ENCODE measurements around the gene QRICH1. TPM values are rescaled to one million over a fixed set of nuclear protein-coding genes. Genes with fewer than 3 reads are reported as not detected.

Gene QRICH1
- total RNA-seq, 3 donors from 2014 or later, result 73.1 to 115 (median 99.3) TPM

- H3K36me3 ChIP-seq, result peaks cover 29% of the 10 kb centered on the region
- no peaks in the 10 kb centered on the region for H3K27me3 ChIP-seq
- no peak overlapping the region for H3K27ac ChIP-seq
- peaks cover 0 to 7% of the 10 kb centered on the region in 2 donors for H3K4me1 ChIP-seq
- intact Hi-C loops (cut with DNase I; ENCODE audit: low total_unique reads), result no loop called here
- no peak for DNase-seq (ENCODE audit: low spot score in 2 of 2)
- no peak overlapping the region for H3K4me3 ChIP-seq
- no peaks in the 10 kb centered on the region for H3K9me3 ChIP-seq
- TF ChIP-seq, protein P1, sequence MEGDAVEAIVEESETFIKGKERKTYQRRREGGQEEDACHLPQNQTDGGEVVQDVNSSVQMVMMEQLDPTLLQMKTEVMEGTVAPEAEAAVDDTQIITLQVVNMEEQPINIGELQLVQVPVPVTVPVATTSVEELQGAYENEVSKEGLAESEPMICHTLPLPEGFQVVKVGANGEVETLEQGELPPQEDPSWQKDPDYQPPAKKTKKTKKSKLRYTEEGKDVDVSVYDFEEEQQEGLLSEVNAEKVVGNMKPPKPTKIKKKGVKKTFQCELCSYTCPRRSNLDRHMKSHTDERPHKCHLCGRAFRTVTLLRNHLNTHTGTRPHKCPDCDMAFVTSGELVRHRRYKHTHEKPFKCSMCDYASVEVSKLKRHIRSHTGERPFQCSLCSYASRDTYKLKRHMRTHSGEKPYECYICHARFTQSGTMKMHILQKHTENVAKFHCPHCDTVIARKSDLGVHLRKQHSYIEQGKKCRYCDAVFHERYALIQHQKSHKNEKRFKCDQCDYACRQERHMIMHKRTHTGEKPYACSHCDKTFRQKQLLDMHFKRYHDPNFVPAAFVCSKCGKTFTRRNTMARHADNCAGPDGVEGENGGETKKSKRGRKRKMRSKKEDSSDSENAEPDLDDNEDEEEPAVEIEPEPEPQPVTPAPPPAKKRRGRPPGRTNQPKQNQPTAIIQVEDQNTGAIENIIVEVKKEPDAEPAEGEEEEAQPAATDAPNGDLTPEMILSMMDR (IDR thresholded peaks at IDR 0.05), result no peak
- TF ChIP-seq POLR2AphosphoS5 (IDR thresholded peaks at IDR 0.05) (no peak), POLR2A (IDR thresholded peaks at IDR 0.05) (no peak)
Measured at GRCh38 chr3:49108346-49108745, 14.5 kb upstream of the QRICH1 start.

DNA sequence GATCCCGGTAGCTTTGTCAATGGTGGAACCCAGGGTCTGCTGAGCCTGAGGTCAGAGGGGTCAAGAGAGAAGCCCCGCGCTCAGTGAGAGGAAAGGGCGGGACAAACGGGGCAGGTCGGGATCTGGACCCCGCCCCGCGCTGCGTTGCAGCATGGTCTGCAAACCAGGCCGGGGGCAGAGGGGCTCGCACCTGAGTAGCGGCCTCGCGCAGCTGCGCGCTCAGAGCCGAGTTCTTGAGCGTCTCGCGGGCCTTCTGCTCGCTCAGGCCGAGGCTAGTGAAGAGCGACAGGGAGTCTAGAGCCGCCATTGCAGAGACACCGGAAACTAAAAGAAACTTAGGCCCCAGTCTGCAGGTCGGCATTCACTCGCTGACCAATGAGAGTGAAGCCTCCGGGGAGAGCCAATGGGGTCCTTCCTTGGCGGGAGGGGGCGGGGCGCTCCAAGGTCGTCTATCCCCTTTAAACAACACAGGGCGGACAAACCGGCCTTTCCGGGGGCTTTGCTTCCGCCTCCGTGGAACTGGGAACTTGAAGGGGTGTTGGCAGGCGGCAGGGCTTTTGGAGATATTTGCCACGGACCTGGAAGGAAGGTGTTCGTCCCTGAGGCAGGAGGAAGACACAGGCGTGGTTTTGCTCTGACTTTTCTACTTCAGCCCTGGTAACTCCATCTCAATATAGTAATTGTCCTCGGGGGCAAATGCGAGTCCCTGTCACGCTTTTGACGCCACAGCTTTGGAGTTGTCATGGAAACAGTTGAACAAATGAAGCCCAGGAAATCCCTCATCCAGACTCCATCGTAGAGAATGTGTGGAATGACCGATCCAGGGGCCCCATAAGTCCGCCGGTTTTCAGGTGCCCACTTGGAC, 10.8 kb upstream of the QRICH1 start, which contains the start of gene QARS1:
TSS of gene QARS1 (minus strand) at position 331 of the 865 bp plus-strand sequence. CDS start at position 307, 24 bp downstream.
- no peaks in the 10 kb centered on the region for H3K9me3 ChIP-seq
- H3K27me3 ChIP-seq, result no peaks in the 10 kb centered on the region
- peak; percentile 93 to 94 for DNase-seq (ENCODE audit: low spot score in 2 of 2)
- intact Hi-C loops (cut with DNase I; ENCODE audit: low total_unique reads), result loop anchor here (1.0 kb wide), 1 partner anchor 16 kb away; the partner anchor contains the start of gene USP19
- TF ChIP-seq POLR2A (IDR thresholded peaks at IDR 0.05) (no peak), POLR2AphosphoS5 (IDR thresholded peaks at IDR 0.05) (peak in 2 of 3 donors; percentile 53 to 60)
- TF ChIP-seq, protein P1 (IDR thresholded peaks at IDR 0.05), result no peak
- peak within 1 kb of the TSS; percentile 78 to 98 (median 94) for H3K4me3 ChIP-seq
- peaks cover 18% of the 10 kb centered on the region for H3K36me3 ChIP-seq
- H3K4me1 ChIP-seq, result peaks cover 0 to 10% of the 10 kb centered on the region in 2 donors
- H3K27ac ChIP-seq, result peak within 1 kb of the TSS; percentile 74 to 85

DNA sequence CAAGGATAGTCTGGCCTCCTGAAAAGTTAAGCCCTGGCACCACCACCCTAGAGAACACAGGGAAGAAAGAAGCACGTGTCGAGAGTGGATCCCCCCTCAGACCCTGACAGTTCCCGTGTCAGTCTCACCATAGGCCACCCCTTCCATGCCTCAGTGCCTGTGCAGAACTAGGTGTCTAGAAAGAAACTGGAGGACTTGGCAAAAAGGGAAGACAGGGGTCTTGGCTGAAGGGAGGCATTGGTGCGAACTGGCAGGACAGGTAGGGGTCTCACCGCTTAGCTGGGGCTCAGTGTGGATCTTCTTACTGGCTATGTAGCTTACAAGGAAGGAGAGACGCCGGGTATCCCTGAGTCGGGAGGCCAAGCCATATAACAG, 10.2 kb upstream of the QRICH1 start:
- Histone ChIP-seq H3K27ac (peak overlapping the region; percentile 74 to 85), H3K36me3 (peaks cover 12% of the 10 kb centered on the region), H3K9me3 (no peaks in the 10 kb centered on the region), H3K27me3 (no peaks in the 10 kb centered on the region), H3K4me1 (peaks cover 0 to 10% of the 10 kb centered on the region in 2 donors), H3K4me3 (peak overlapping the region; percentile 78 to 98 (median 94))
- intact Hi-C loops (cut with DNase I; ENCODE audit: low total_unique reads), result loop anchor here (1.0 kb wide), 1 partner anchor 16 kb away; the partner anchor contains the start of gene USP19
- no peak for TF ChIP-seq POLR2AphosphoS5 (IDR thresholded peaks at IDR 0.05)
- TF ChIP-seq POLR2A (IDR thresholded peaks at IDR 0.05), result no peak
- TF ChIP-seq, protein P1 (IDR thresholded peaks at IDR 0.05), result no peak
- no peak for DNase-seq (ENCODE audit: low spot score in 2 of 2)

DNA sequence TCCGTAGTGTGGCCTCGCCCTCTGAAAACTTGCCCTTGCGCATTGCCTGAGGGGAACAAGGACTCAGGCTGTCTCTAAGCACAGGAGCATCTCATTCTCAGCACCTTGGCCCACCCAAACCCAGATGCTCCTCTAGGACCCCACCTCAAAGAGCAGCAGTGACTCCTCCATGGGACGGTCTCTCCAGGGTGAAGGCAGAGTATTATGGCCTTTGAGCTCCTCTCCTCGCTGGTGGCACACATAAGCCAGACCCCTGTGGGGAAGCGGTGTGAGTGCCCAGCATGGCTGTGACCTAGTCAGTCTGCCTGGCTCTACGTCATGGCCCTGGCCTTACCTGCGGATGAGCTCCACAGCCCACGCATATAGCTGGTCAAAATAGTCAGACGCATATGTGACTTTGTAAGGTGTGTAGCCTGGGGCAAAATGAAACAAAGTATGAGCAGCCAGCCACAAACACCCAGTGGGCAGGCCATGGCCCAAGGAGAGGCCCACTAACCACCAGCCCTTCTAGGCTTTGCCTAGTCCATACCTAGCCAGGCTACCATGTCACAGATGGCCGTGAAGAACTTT, 6.3 kb upstream of the QRICH1 start:
- Histone ChIP-seq H3K9me3 (no peaks in the 10 kb centered on the region), H3K27ac (no peak overlapping the region), H3K27me3 (no peaks in the 10 kb centered on the region), H3K4me3 (no peak overlapping the region), H3K36me3 (peaks cover 7% of the 10 kb centered on the region), H3K4me1 (peaks cover 0 to 10% of the 10 kb centered on the region in 2 donors)
- no peak for DNase-seq (ENCODE audit: low spot score in 2 of 2)
- no peak for TF ChIP-seq POLR2A (IDR thresholded peaks at IDR 0.05)
- TF ChIP-seq, protein P1 (IDR thresholded peaks at IDR 0.05), result no peak
- no peak for TF ChIP-seq POLR2AphosphoS5 (IDR thresholded peaks at IDR 0.05)
- intact Hi-C loops (cut with DNase I; ENCODE audit: low total_unique reads), result no loop called here

Measured in breast epithelium (tissue), 4 donors.